H1 (cell line): Measurements from ENCODE around the gene KRTAP3-1. TPM values are rescaled to one million over a fixed set of nuclear protein-coding genes. Genes with fewer than 3 reads are reported as not detected.

ENCODE experiments used
- CTCF ChIA-PET: fragments of 300-600 bp; sonication (Branson Sonifier 250); formaldehyde crosslinking; loops from one replicate; lab custom pipeline; 2021; ENCODE audit not compliant: partially characterized antibody; lab: Charles Lee
- POLR2A ChIA-PET: fragments of 300-600 bp; sonication (Branson Sonifier 250); formaldehyde crosslinking; loops from one replicate; lab custom pipeline; 2021; ENCODE audit warnings: inconsistent platforms; ENCODE audit not compliant: partially characterized antibody; lab: Charles Lee
- DNase-seq, 2 experiments: peaks; one replicate each; pipeline versions ENCODE4 v3.0.0 to v3.0.0-alpha.2; 2010 to 2022; ENCODE audit warnings: low spot score in 2 of 2, low read depth in 1 of 2, mixed read lengths in 1 of 2
- FAIRE-seq: peaks from 2 replicates; lab custom pipeline; 2011; peaks lifted over from hg19 to GRCh38; lab: Jason Lieb, UNC
- H2AFZ ChIP-seq: 2 replicates; pipeline ENCODE4 v1.8.1; 2012; ENCODE audit warnings: low read length, inconsistent platforms
- H2AK5ac ChIP-seq: 2 replicates; pipeline ENCODE4 v1.6.1; 2013; ENCODE audit warnings: low read depth, low read length
- H2BK120ac ChIP-seq: replicated peaks from 2 replicates; pipeline ENCODE3; 2013; ENCODE audit warnings: low read depth, low read length, inconsistent platforms
- H2BK12ac ChIP-seq: 2 replicates; pipeline ENCODE4 v1.6.1; 2013; ENCODE audit warnings: low read depth, low read length
- H2BK15ac ChIP-seq: 2 replicates; pipeline ENCODE4 v1.6.1; 2013; ENCODE audit warnings: low read length
- H2BK20ac ChIP-seq: 2 replicates; pipeline ENCODE4 v1.6.1; 2013; ENCODE audit warnings: low read length
- H2BK5ac ChIP-seq: 2 replicates; pipeline ENCODE4 v1.6.1; 2013; ENCODE audit warnings: low read depth, low read length
- H3K14ac ChIP-seq: 2 replicates; pipeline ENCODE4 v1.6.1; 2013; ENCODE audit warnings: inconsistent platforms; ENCODE audit not compliant: insufficient read length
- H3K18ac ChIP-seq: 2 replicates; pipeline ENCODE4 v1.6.1; 2013; ENCODE audit warnings: low read length; ENCODE audit errors: extremely low read depth
- H3K23ac ChIP-seq: 2 replicates; pipeline ENCODE4 v1.6.1; 2013; ENCODE audit warnings: inconsistent platforms; ENCODE audit not compliant: insufficient read length
- H3K23me2 ChIP-seq: 2 replicates; pipeline ENCODE4 v1.6.1; 2013; ENCODE audit warnings: low read depth, low read length
- H3K27ac ChIP-seq: 2 replicates; pipeline ENCODE4 v1.6.1; 2011; ENCODE audit warnings: low read depth, low read length, inconsistent platforms
- H3K27me3 ChIP-seq, 4 experiments: replicated peaks in 1 of 4; 1 replicate in 1 of 4; 2 replicates in 3 of 4; pipeline versions ENCODE4 v1.6.1 to v1.8.1; 2011 to 2013; ENCODE audit warnings: low read length in 3 of 4, mild to moderate bottlenecking in 3 of 4, inconsistent platforms in 2 of 4, mixed read lengths in 2 of 4, moderate library complexity in 1 of 4; ENCODE audit not compliant: control insufficient read depth in 3 of 4, insufficient read depth in 3 of 4; ENCODE audit errors: extremely low read depth in 1 of 4
- H3K36me3 ChIP-seq, 4 experiments: 2 replicates each; pipeline versions ENCODE4 v1.6.1 to v1.8.1; 2011 to 2013; ENCODE audit warnings: mild to moderate bottlenecking in 4 of 4, low read length in 3 of 4, moderate library complexity in 2 of 4, control low read depth in 1 of 4, inconsistent platforms in 1 of 4; ENCODE audit not compliant: insufficient read depth in 4 of 4, control insufficient read depth in 2 of 4
- H3K4ac ChIP-seq: replicated peaks from 2 replicates; pipeline ENCODE3; 2013; ENCODE audit warnings: low read length, low read depth, mixed read lengths, inconsistent platforms; ENCODE audit not compliant: insufficient read length
- H3K4me1 ChIP-seq, 4 experiments: replicated peaks in 1 of 4; 1 replicate in 1 of 4; 2 replicates in 3 of 4; pipeline versions ENCODE4 v1.6.1 to v1.8.1; 2011 to 2013; ENCODE audit warnings: low read length in 3 of 4, inconsistent platforms in 2 of 4, mixed read lengths in 1 of 4; ENCODE audit not compliant: insufficient read depth in 4 of 4, control insufficient read depth in 3 of 4
- H3K4me2 ChIP-seq, 2 experiments: 2 replicates each; pipeline versions ENCODE4 v1.6.1 to v1.8.1; 2011 to 2013; ENCODE audit warnings: low read depth in 2 of 2, low read length in 2 of 2, control low read depth in 1 of 2, inconsistent platforms in 1 of 2, mild to moderate bottlenecking in 1 of 2; ENCODE audit not compliant: insufficient read depth in 1 of 2
- H3K4me3 ChIP-seq, 4 experiments: fragments of 200-600, 300-600 bp in 1 of 4; sonication (generic), shearing (Covaris generic), sonication (Bioruptor Twin) in 1 of 4; 2 replicates each; pipeline versions ENCODE4 v1.5.1 to v1.8.1; 2011 to 2016; ENCODE audit warnings: low read length in 4 of 4, low read depth in 3 of 4, control low read depth in 2 of 4, inconsistent platforms in 2 of 4, mild to moderate bottlenecking in 2 of 4, mixed read lengths in 1 of 4, moderate library complexity in 1 of 4; ENCODE audit not compliant: insufficient read depth in 2 of 4; ENCODE audit errors: extremely low read depth in 1 of 4
- H3K56ac ChIP-seq: replicated peaks from 2 replicates; pipeline ENCODE3; 2013; ENCODE audit warnings: low read depth, mild to moderate bottlenecking, mixed read lengths, low read length, inconsistent platforms; ENCODE audit not compliant: insufficient read length
- H3K79me1 ChIP-seq: 2 replicates; pipeline ENCODE4 v1.6.1; 2013; ENCODE audit warnings: low read depth, low read length, control low read depth
- H3K79me2 ChIP-seq, 2 experiments: 2 replicates each; pipeline versions ENCODE4 v1.6.1 to v1.8.1; 2012 to 2013; ENCODE audit warnings: low read length in 2 of 2, mild to moderate bottlenecking in 2 of 2, inconsistent platforms in 1 of 2; ENCODE audit not compliant: insufficient read depth in 2 of 2, control insufficient read depth in 1 of 2
- H3K9ac ChIP-seq, 4 experiments: replicated peaks in 1 of 4; 1 replicate in 1 of 4; 2 replicates in 3 of 4; pipeline versions ENCODE4 v1.6.1 to v1.8.1; 2011 to 2013; ENCODE audit warnings: low read depth in 3 of 4, low read length in 3 of 4, control low read depth in 2 of 4, mild to moderate bottlenecking in 2 of 4, moderate library complexity in 2 of 4, inconsistent platforms in 1 of 4; ENCODE audit errors: extremely low read depth in 1 of 4
- H3K9me3 ChIP-seq, 2 experiments: 2 replicates each; pipeline versions ENCODE4 v1.6.1 to v1.8.1; 2012 to 2013; ENCODE audit warnings: mild to moderate bottlenecking in 2 of 2, moderate library complexity in 2 of 2, control low read depth in 1 of 2, inconsistent platforms in 1 of 2, low read depth in 1 of 2, low read length in 1 of 2, mixed read lengths in 1 of 2; ENCODE audit not compliant: insufficient read depth in 2 of 2
- H4K20me1 ChIP-seq, 2 experiments: replicated peaks in 1 of 2; 2 replicates each; pipeline versions ENCODE3 to v1.8.1; 2011 to 2013; ENCODE audit warnings: inconsistent platforms in 2 of 2, low read length in 2 of 2, mild to moderate bottlenecking in 1 of 2; ENCODE audit not compliant: insufficient read depth in 2 of 2, control insufficient read depth in 1 of 2
- H4K5ac ChIP-seq: 2 replicates; pipeline ENCODE4 v1.6.1; 2013; ENCODE audit warnings: low read length, low read depth, mixed read lengths, inconsistent platforms; ENCODE audit not compliant: insufficient read length
- H4K8ac ChIP-seq: 2 replicates; pipeline ENCODE4 v1.8.0; 2013; ENCODE audit warnings: mild to moderate bottlenecking, moderate library complexity, low read length, inconsistent platforms; ENCODE audit not compliant: insufficient read depth; ENCODE audit errors: extremely low read depth
- H4K91ac ChIP-seq: replicated peaks from 2 replicates; pipeline ENCODE3; 2013; ENCODE audit warnings: low read length, mixed read lengths, inconsistent platforms; ENCODE audit not compliant: insufficient read length
- CBX5 ChIP-seq: fragments of 300-800, 300-1000 bp; sonication (generic); IDR thresholded peaks from 2 replicates; pipeline ENCODE4 v1.7.1; 2016; ENCODE audit warnings: antibody characterized with exemption, low read length, low read depth
- CHD1 ChIP-seq: IDR thresholded peaks from 2 replicates; pipeline ENCODE4 v1.6.1; 2012; ENCODE audit warnings: low read depth, low read length, improper control_type of control experiment
- CHD2 ChIP-seq: IDR thresholded peaks from 2 replicates; pipeline ENCODE4 v1.6.1; 2012; ENCODE audit warnings: low read length, improper control_type of control experiment
- GABPA ChIP-seq: IDR thresholded peaks from 2 replicates; pipeline ENCODE4 v1.6.1; 2011; ENCODE audit warnings: mild to moderate bottlenecking, low read length, moderate library complexity, borderline replicate concordance; ENCODE audit not compliant: insufficient read depth
- HDAC2 ChIP-seq, 2 experiments: fragments of 300-600 bp in 1 of 2; sonication (generic) in 1 of 2; IDR thresholded peaks; 2 replicates each; pipeline ENCODE4 v1.6.1; 2011 to 2012; ENCODE audit warnings: low read depth in 2 of 2, low read length in 2 of 2, mild to moderate bottlenecking in 2 of 2, moderate library complexity in 2 of 2, borderline replicate concordance in 1 of 2, inconsistent platforms in 1 of 2
- RFX5 ChIP-seq: IDR thresholded peaks from 2 replicates; pipeline ENCODE4 v1.6.1; 2011; ENCODE audit warnings: low read depth, low read length, improper control_type of control experiment, borderline replicate concordance
- RNF2 ChIP-seq: fragments of 200-900, 300-1000 bp; sonication (generic); IDR thresholded peaks from 2 replicates; pipeline ENCODE4 v1.7.1; 2016; ENCODE audit warnings: borderline replicate concordance, low read depth, mild to moderate bottlenecking, antibody characterized with exemption, low read length; ENCODE audit not compliant: poor library complexity, severe bottlenecking; ENCODE audit errors: missing control alignments
- RXRA ChIP-seq: IDR thresholded peaks from 2 replicates; pipeline ENCODE4 v1.6.1; 2011; ENCODE audit warnings: low read depth, mild to moderate bottlenecking, low read length, moderate library complexity; ENCODE audit not compliant: insufficient read depth
- SIRT6 ChIP-seq: IDR thresholded peaks from one replicate; pipeline ENCODE4 v1.7.1; 2012; ENCODE audit warnings: low read length, inconsistent platforms
- SIX5 ChIP-seq: IDR thresholded peaks from 2 replicates; pipeline ENCODE4 v1.6.1; 2011; ENCODE audit warnings: mild to moderate bottlenecking, low read depth, low read length
- SP4 ChIP-seq: IDR thresholded peaks from 2 replicates; pipeline ENCODE4 v1.6.1; 2012; ENCODE audit warnings: low read length, inconsistent platforms
- SRF ChIP-seq: IDR thresholded peaks from 2 replicates; pipeline ENCODE4 v1.6.1; 2011; ENCODE audit warnings: mild to moderate bottlenecking, low read depth, low read length, moderate library complexity
- TAF1 ChIP-seq: IDR thresholded peaks from 2 replicates; pipeline ENCODE4 v1.6.1; 2011; ENCODE audit warnings: mild to moderate bottlenecking, low read depth, low read length
- TBP ChIP-seq: IDR thresholded peaks from 2 replicates; pipeline ENCODE4 v1.6.1; 2011; ENCODE audit warnings: low read depth, low read length, improper control_type of control experiment
- WGBS, 2 experiments: shearing (Covaris generic) in 1 of 2; methylation state at CpG; one replicate each; pipeline versions ENCODE4 v1.1.6 to v1.1.7; 2013 to 2015; ENCODE audit warnings: low lambda C conversion rate in 2 of 2, mixed read lengths in 2 of 2, inconsistent platforms in 1 of 2, low coverage in 1 of 2, missing lambda C conversion rate in 1 of 2; ENCODE audit not compliant: insufficient replicate concordance in 2 of 2, insufficient coverage in 1 of 2, insufficient read length in 1 of 2; ENCODE audit errors: extremely low coverage in 1 of 2, missing lambda C conversion rate in 1 of 2; 5-methylcytosine and 5-hydroxymethylcytosine counted together
- polyA plus RNA-seq, 7 experiments: library from polyadenylated mRNA; depleted of rRNA in 3 of 7; stranded (reverse) in 5 of 7; unstranded in 2 of 7; fragments of >200 nt in 5 of 7; fragments of 200-250 nt in 2 of 7; gene quantifications; 1 replicate in 5 of 7; 2 replicates in 1 of 7; 4 replicates in 1 of 7; pipeline versions ENCODE4 v1.2.1 to v1.2.3, GENCODE V29; 2011 to 2013; ENCODE audit warnings: missing spikeins in 2 of 7, mixed read lengths in 2 of 7
- total RNA-seq: library from RNA; stranded (reverse); fragmentation: NEBNext Ultra II Directional; extraction: Animal tissue kit (Norgen Biotek cat#: 25700); gene quantifications from 2 replicates; pipeline ENCODE4 v1.2.1, GENCODE V29; 2021

KRTAP3-1 gene
- total and polyA plus RNA-seq, 2 of the 8 experiments (the other 6 are each of a cell fraction or from before 2014, with no cell fraction given) = not detected

DNA sequence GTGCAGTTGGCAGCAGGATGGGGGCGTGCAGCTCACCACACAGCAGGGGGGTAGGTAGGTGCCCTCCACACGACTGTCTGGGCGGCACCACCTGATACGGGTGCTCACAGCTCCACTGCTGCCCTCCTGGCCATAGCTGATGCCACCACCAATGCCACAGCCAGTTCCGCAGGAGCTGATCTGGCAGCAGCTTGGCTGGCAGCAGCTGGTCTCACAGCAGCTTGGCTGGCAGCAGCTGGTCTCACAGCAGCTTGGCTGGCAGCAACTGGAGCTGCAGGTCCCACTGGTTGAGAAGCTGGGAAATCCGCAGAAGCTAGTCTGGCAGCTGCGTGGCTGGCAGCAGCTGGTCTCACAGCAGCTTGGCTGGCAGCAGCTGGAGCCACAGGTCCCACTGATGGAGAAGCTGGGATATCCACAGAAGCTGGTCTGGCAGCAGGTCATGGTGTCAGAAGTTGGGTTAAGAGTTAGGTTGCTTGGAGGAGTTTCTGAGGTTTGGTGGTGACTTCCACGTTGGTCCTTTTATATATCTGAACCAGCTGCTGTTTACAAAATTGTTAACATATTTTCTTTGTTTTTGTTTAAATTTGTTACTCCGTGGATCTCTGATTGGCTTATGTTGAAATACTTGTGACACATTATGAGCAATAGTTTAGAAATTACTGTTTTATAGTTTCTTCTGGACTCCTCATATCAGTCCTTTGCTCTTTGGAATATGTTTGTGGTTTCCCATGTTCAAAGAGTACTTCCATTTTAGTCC, 18.0 kb upstream of the KRTAP3-1 start, which contains the start of gene KRTAP1-5:
Gene KRTAP1-5, minus strand, starts transcription at position 494 of the 757 bp plus-strand sequence. Its CDS starts 53 bp downstream, at position 441.
- Histone ChIP-seq H3K18ac (no peak within 1 kb of the TSS), H3K23ac (no peak within 1 kb of the TSS), H3K79me1 (no peaks in the 10 kb centered on the region), H3K14ac (no peak within 1 kb of the TSS), H3K4me3 (no peak within 1 kb of the TSS), H3K27ac (no peak within 1 kb of the TSS), H2BK120ac (no peak within 1 kb of the TSS), H4K8ac (no peak within 1 kb of the TSS), H3K4me1 (no peaks in the 10 kb centered on the region; a peak in 1 of 7 replicates), H2BK5ac (no peak within 1 kb of the TSS), H3K79me2 (no peaks in the 10 kb centered on the region), H4K5ac (no peak within 1 kb of the TSS), H4K20me1 (no peaks in the 10 kb centered on the region), H3K56ac (no peak within 1 kb of the TSS), H3K36me3 (no peaks in the 10 kb centered on the region), H2BK12ac (no peak within 1 kb of the TSS), H3K9me3 (no peaks in the 10 kb centered on the region), H3K4ac (no peak within 1 kb of the TSS), H2BK15ac (no peak within 1 kb of the TSS), H2AK5ac (no peak within 1 kb of the TSS), H3K9ac (no peak within 1 kb of the TSS), H2BK20ac (no peak within 1 kb of the TSS), H4K91ac (no peak within 1 kb of the TSS), H3K27me3 (no peaks in the 10 kb centered on the region), H2AFZ (no peak within 1 kb of the TSS), H3K4me2 (no peak within 1 kb of the TSS), H3K23me2 (no peaks in the 10 kb centered on the region)
- 86% methylated on average over 8 of the region's 9 CpGs; no CpG with 5 or more reads in 1 of the 2 experiments for WGBS, 2 experiments
- DNase-seq (no peak), FAIRE-seq (no peak)
- POLR2A ChIA-PET = no interaction called here
- CTCF ChIA-PET = no interaction called here
- no peak for TF ChIP-seq GABPA
- no peak for TF ChIP-seq RNF2
- TF ChIP-seq HDAC2 (IDR thresholded peaks at IDR 0.05; ENCODE audit: borderline replicate concordance in 1 of 2, low read depth in 2 of 2, low read length in 2 of 2) = no peak
- no peak for TF ChIP-seq SP4
- no peak for TF ChIP-seq TBP
- no peak for TF ChIP-seq SIRT6
- no peak for TF ChIP-seq SRF
- no peak for TF ChIP-seq RFX5
- TF ChIP-seq TAF1 = no peak
- no peak for TF ChIP-seq SIX5
- TF ChIP-seq CHD1 = no peak
- TF ChIP-seq CHD2 = no peak
- no peak for TF ChIP-seq CBX5
- no peak for TF ChIP-seq RXRA
